Measurements from ENCODE around the gene TGM4.

GRCh38 chr3:44877333-44877732 is 2.9 kb downstream of the TGM4 start:
- TF ChIP-seq CTCF (IDR thresholded peaks at IDR 0.05) (no peak), POLR2A (IDR thresholded peaks at IDR 0.05) (no peak)

All from testis (tissue), 2 donors.